HL-60 (cell line): ENCODE measurements around the gene CLSTN2.

ENCODE experiments used
- GABPA ChIP-seq: IDR thresholded peaks from 2 replicates; pipeline ENCODE4 v1.6.1; 2012; ENCODE audit warnings: low read depth
- POLR2AphosphoS5 ChIP-seq: IDR thresholded peaks from 2 replicates; pipeline ENCODE4 v1.6.1; 2012; ENCODE audit warnings: low read depth
- SPI1 ChIP-seq: IDR thresholded peaks from 2 replicates; pipeline ENCODE4 v1.6.1; 2012; ENCODE audit warnings: low read depth, mild to moderate bottlenecking, borderline replicate concordance
- TF ChIP-seq, protein P1 (sequence below): IDR thresholded peaks from 2 replicates; pipeline ENCODE4 v1.6.1; 2012; ENCODE audit warnings: low read depth; ENCODE audit not compliant: insufficient replicate concordance
- TF ChIP-seq, protein P2 (sequence below): IDR thresholded peaks from one replicate; pipeline ENCODE4 v1.5.1; 2011; ENCODE audit warnings: low read length, control low read depth, inconsistent platforms; ENCODE audit not compliant: insufficient read depth

DNA sequence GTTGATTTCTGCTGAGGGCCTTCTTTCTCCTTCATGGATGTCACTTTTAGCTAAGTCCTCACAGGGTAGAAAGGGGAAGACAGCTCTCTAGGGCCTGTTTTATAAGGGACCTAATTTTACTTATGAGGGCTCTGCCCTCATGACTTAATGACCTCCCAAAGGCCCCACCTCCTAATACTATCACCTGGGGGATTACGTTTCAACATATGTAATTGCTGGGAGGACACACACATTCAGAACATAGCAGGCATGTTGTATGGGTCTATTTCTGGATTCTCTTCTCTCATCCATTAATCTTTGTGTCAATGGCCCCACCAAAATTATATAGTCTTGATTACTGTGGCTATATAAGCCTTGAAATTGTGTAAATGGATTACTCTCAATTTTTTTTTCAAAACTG, 255.0 kb downstream of the CLSTN2 start:
- TF ChIP-seq, protein P1, sequence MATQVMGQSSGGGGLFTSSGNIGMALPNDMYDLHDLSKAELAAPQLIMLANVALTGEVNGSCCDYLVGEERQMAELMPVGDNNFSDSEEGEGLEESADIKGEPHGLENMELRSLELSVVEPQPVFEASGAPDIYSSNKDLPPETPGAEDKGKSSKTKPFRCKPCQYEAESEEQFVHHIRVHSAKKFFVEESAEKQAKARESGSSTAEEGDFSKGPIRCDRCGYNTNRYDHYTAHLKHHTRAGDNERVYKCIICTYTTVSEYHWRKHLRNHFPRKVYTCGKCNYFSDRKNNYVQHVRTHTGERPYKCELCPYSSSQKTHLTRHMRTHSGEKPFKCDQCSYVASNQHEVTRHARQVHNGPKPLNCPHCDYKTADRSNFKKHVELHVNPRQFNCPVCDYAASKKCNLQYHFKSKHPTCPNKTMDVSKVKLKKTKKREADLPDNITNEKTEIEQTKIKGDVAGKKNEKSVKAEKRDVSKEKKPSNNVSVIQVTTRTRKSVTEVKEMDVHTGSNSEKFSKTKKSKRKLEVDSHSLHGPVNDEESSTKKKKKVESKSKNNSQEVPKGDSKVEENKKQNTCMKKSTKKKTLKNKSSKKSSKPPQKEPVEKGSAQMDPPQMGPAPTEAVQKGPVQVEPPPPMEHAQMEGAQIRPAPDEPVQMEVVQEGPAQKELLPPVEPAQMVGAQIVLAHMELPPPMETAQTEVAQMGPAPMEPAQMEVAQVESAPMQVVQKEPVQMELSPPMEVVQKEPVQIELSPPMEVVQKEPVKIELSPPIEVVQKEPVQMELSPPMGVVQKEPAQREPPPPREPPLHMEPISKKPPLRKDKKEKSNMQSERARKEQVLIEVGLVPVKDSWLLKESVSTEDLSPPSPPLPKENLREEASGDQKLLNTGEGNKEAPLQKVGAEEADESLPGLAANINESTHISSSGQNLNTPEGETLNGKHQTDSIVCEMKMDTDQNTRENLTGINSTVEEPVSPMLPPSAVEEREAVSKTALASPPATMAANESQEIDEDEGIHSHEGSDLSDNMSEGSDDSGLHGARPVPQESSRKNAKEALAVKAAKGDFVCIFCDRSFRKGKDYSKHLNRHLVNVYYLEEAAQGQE, result no peak
- TF ChIP-seq, protein P2, sequence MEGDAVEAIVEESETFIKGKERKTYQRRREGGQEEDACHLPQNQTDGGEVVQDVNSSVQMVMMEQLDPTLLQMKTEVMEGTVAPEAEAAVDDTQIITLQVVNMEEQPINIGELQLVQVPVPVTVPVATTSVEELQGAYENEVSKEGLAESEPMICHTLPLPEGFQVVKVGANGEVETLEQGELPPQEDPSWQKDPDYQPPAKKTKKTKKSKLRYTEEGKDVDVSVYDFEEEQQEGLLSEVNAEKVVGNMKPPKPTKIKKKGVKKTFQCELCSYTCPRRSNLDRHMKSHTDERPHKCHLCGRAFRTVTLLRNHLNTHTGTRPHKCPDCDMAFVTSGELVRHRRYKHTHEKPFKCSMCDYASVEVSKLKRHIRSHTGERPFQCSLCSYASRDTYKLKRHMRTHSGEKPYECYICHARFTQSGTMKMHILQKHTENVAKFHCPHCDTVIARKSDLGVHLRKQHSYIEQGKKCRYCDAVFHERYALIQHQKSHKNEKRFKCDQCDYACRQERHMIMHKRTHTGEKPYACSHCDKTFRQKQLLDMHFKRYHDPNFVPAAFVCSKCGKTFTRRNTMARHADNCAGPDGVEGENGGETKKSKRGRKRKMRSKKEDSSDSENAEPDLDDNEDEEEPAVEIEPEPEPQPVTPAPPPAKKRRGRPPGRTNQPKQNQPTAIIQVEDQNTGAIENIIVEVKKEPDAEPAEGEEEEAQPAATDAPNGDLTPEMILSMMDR, result no peak
- TF ChIP-seq POLR2AphosphoS5 (no peak), SPI1 (no peak), GABPA (no peak)
